NCI-H187 (cell line): ENCODE results near the gene SMNDC1.
"Not testable (repeated sequence)": the region's sequence is repeated elsewhere in the genome, so short reads cannot be mapped to it uniquely, and the experiment has no call there.

Experiments used
- DNase-seq, 2 experiments: peaks; one replicate each; lab custom pipeline; 2025; lab: John Stamatoyannopoulos, UW

The SMNDC1 gene

GRCh38 chr10:110304780-110305421, at the start of gene SMNDC1:
Gene SMNDC1, minus strand, starts transcription at chr10:110304920. Its CDS starts 1,333 bp downstream, at chr10:110303587.
- DNase-seq: peak; percentile 83 to 88

- DNase-seq: no peak
These were observed 49.6 kb upstream of the SMNDC1 start for GRCh38 chr10:110354322-110354766.

GRCh38 chr10:110353244-110354119, 48.8 kb upstream of the SMNDC1 start:
- DNase-seq: no peak

- no peak for DNase-seq
These were observed 48.2 kb upstream of the SMNDC1 start for GRCh38 chr10:110352930-110353243.

GRCh38 chr10:110350812-110351211, 46.1 kb upstream of the SMNDC1 start:
- DNase-seq: no peak

GRCh38 chr10:110349831-110350230, 45.1 kb upstream of the SMNDC1 start:
- no peak for DNase-seq

GRCh38 chr10:110349386-110349785, 44.7 kb upstream of the SMNDC1 start:
- DNase-seq: no peak

GRCh38 chr10:110348336-110348735, 43.6 kb upstream of the SMNDC1 start:
- no peak for DNase-seq

GRCh38 chr10:110346914-110347313, 42.2 kb upstream of the SMNDC1 start:
- DNase-seq: no peak

GRCh38 chr10:110345286-110345685, 40.6 kb upstream of the SMNDC1 start:
- no peak for DNase-seq

GRCh38 chr10:110344622-110345021, 39.9 kb upstream of the SMNDC1 start:
- DNase-seq: no peak

- no peak for DNase-seq
These were observed 39.2 kb upstream of the SMNDC1 start for GRCh38 chr10:110343947-110344346.

GRCh38 chr10:110340816-110341215, 36.1 kb upstream of the SMNDC1 start:
- DNase-seq: no peak

- DNase-seq: no peak
These were observed 35.4 kb upstream of the SMNDC1 start for GRCh38 chr10:110340122-110340521.

GRCh38 chr10:110337906-110338305, 33.2 kb upstream of the SMNDC1 start:
- no peak for DNase-seq

- DNase-seq: no peak
These were observed 32.7 kb upstream of the SMNDC1 start for GRCh38 chr10:110337401-110337800.

GRCh38 chr10:110336111-110336721, 31.5 kb upstream of the SMNDC1 start:
- no peak for DNase-seq

GRCh38 chr10:110335314-110336064, 30.8 kb upstream of the SMNDC1 start:
- DNase-seq: no peak

GRCh38 chr10:110334061-110334656, 29.4 kb upstream of the SMNDC1 start:
- DNase-seq: no peak

GRCh38 chr10:110331226-110331795, 26.6 kb upstream of the SMNDC1 start:
- not testable (repeated sequence) for DNase-seq

- no peak for DNase-seq
These were observed 26.0 kb upstream of the SMNDC1 start for GRCh38 chr10:110330675-110331074.
